Measurements from ENCODE around the gene C10orf143. TPM values are rescaled to one million over a fixed set of nuclear protein-coding genes. Genes with fewer than 3 reads are reported as not detected.
A peak's percentile ranks its signal among the peaks of the same experiment; 100 is the strongest.

The C10orf143 gene
- total RNA-seq (2021; fragmentation: NEBNext Ultra II Directional; extraction: Animal tissue kit (Norgen Biotek cat#: 25700)) (1.3 and 2.0 TPM in 2 replicates), polyA plus RNA-seq (2011; rRNA removed) (1.5 and 1.6 TPM in 2 replicates), polyA minus RNA-seq (2011; rRNA and poly(A)+ RNA removed) (0.59 and 1.7 TPM in 2 replicates)
- polyA plus RNA-seq (2011; cell fraction: cytosol; rRNA removed): 2.1 TPM
- 1.9 TPM for polyA plus RNA-seq (2011; cell fraction: nucleus; rRNA removed)
- 1.2 to 2.8 TPM (median 2.3 TPM) in 4 replicates for polyA plus RNA-seq (2012, experiment 1 of 2)
- polyA plus RNA-seq (2012, experiment 2 of 2): 1.5 TPM
- polyA plus RNA-seq (2013, experiment 1 of 2): 1.4 TPM
- polyA plus RNA-seq (2013, experiment 2 of 2): 1.6 TPM
- not detected for polyA minus RNA-seq (2011; cell fraction: cytosol; rRNA and poly(A)+ RNA removed)
- polyA minus RNA-seq (2011; cell fraction: nucleus; rRNA and poly(A)+ RNA removed): 1.7 TPM
- long read RNA-seq, experiment 1, partial matches to known transcripts: 1 of 3 reads
- long read RNA-seq, experiment 1, other reads (novel, unspliced or antisense): 2 of 3 reads
- long read RNA-seq, experiment 2, partial matches to known transcripts: 0 of 5 reads
- long read RNA-seq, experiment 2, other reads (novel, unspliced or antisense): 4 of 5 reads

GRCh38 chr10:130110246-130111112 is at the start of gene C10orf143:
Gene C10orf143 (minus strand): TSS chr10:130110830. CDS start chr10:130110772, 58 bp downstream.
- peak within 1 kb of the TSS; percentile 89; the same call in 1 of the 2 replicates for H2BK15ac ChIP-seq (ENCODE audit: low read length)
- H2BK12ac ChIP-seq (ENCODE audit: low read depth, low read length): no peak within 1 kb of the TSS
- H2AK5ac ChIP-seq (ENCODE audit: low read depth, low read length): no peak within 1 kb of the TSS
- 2% methylated on average over 64 of the region's 71 CpGs; no CpG with 5 or more reads in 1 of the 2 experiments for WGBS, 2 experiments (ENCODE audit: extremely low coverage in 1 of 2, insufficient coverage in 1 of 2, insufficient read length in 1 of 2, insufficient replicate concordance in 2 of 2, low coverage in 1 of 2, low lambda C conversion rate in 2 of 2, missing lambda C conversion rate in 1 of 2)
- peaks cover 0 to 13% (median 2%) of the 10 kb centered on the region in 4 experiments; a peak in 5 of 7 replicates for H3K4me1 ChIP-seq (replicated peaks in 1 of 4; ENCODE audit: control insufficient read depth in 3 of 4, insufficient read depth in 4 of 4, low read length in 3 of 4)
- ChIA-PET CTCF (ENCODE audit: partially characterized antibody) (interaction anchor here (0.6 to 3.3 kb wide), 33 partner anchors 9 to 748 kb away, joined by 3 to 31 read pairs (median 4); no protein-coding TSS in a partner anchor), POLR2A (ENCODE audit: partially characterized antibody) (interaction anchor here (0.7 to 3.2 kb wide), 10 partner anchors 11 to 144 kb away, joined by 3 to 28 read pairs (median 4); partner anchors contain the start of gene GLRX3)
- H3K79me1 ChIP-seq (ENCODE audit: low read depth, low read length): peaks cover 4% of the 10 kb centered on the region; the same call in 1 of the 2 replicates
- no peaks in the 10 kb centered on the region for H3K36me3 ChIP-seq (ENCODE audit: control insufficient read depth in 2 of 4, insufficient read depth in 4 of 4, low read length in 3 of 4)
- peak within 1 kb of the TSS; percentile 97 for H4K8ac ChIP-seq (ENCODE audit: extremely low read depth, insufficient read depth, low read length)
- peak within 1 kb of the TSS; percentile 95 for H4K5ac ChIP-seq (ENCODE audit: insufficient read length, low read depth, low read length)
- peaks cover 0 to 8% of the 10 kb centered on the region in 2 experiments for H4K20me1 ChIP-seq (replicated peaks in 1 of 2; ENCODE audit: control insufficient read depth in 1 of 2, insufficient read depth in 2 of 2, low read length in 2 of 2)
- H3K27ac ChIP-seq (ENCODE audit: low read depth, low read length): peak within 1 kb of the TSS; percentile 81
- H3K79me2 ChIP-seq (ENCODE audit: control insufficient read depth in 1 of 2, insufficient read depth in 2 of 2, low read length in 2 of 2): peaks cover 0 to 7% of the 10 kb centered on the region in 2 experiments; a peak in 1 of 4 replicates
- no peak within 1 kb of the TSS for H2BK20ac ChIP-seq (ENCODE audit: low read length)
- H3K9ac ChIP-seq (replicated peaks in 1 of 4; ENCODE audit: extremely low read depth in 1 of 4, low read depth in 3 of 4, low read length in 3 of 4): peak within 1 kb of the TSS; percentile 78 to 89 (median 84)
- peak within 1 kb of the TSS; percentile 62 for H3K4ac ChIP-seq (replicated peaks; ENCODE audit: insufficient read length, low read depth, low read length)
- no peak within 1 kb of the TSS for H3K23ac ChIP-seq (ENCODE audit: insufficient read length)
- peak within 1 kb of the TSS; percentile 96 for H2AFZ ChIP-seq (ENCODE audit: low read length)
- H3K4me3 ChIP-seq (ENCODE audit: extremely low read depth in 1 of 4, insufficient read depth in 2 of 4, low read depth in 3 of 4, low read length in 4 of 4): peak within 1 kb of the TSS; percentile 63 to 89 (median 80)
- peak within 1 kb of the TSS; percentile 87 for H3K56ac ChIP-seq (replicated peaks; ENCODE audit: insufficient read length, low read depth, low read length)
- H3K9me3 ChIP-seq (ENCODE audit: insufficient read depth in 2 of 2, low read depth in 1 of 2, low read length in 1 of 2): peaks cover 0 to 2% of the 10 kb centered on the region in 2 experiments; a peak in 1 of 4 replicates
- H3K18ac ChIP-seq (ENCODE audit: extremely low read depth, low read length): peak within 1 kb of the TSS; percentile 85
- H3K23me2 ChIP-seq (ENCODE audit: low read depth, low read length): peaks cover 7% of the 10 kb centered on the region
- FAIRE-seq (no peak), DNase-seq (ENCODE audit: low read depth in 1 of 2, low spot score in 2 of 2) (peak; percentile 88 to 100)
- H3K4me2 ChIP-seq (ENCODE audit: insufficient read depth in 1 of 2, low read depth in 2 of 2, low read length in 2 of 2): peak within 1 kb of the TSS; percentile 84 to 99
- no peak within 1 kb of the TSS for H3K14ac ChIP-seq (ENCODE audit: insufficient read length)
- no peaks in the 10 kb centered on the region; a peak in 2 of 7 replicates for H3K27me3 ChIP-seq (replicated peaks in 1 of 4; ENCODE audit: control insufficient read depth in 3 of 4, extremely low read depth in 1 of 4, insufficient read depth in 3 of 4, low read length in 3 of 4)
- peak within 1 kb of the TSS; percentile 79 for H4K91ac ChIP-seq (replicated peaks; ENCODE audit: insufficient read length, low read length)
- peak within 1 kb of the TSS; percentile 62 for H2BK5ac ChIP-seq (ENCODE audit: low read depth, low read length)
- H2BK120ac ChIP-seq (replicated peaks; ENCODE audit: low read depth, low read length): no peak within 1 kb of the TSS
- TF ChIP-seq CREB1 (IDR thresholded peaks at IDR 0.05): peak; percentile 69
- TF ChIP-seq E2F6 (IDR thresholded peaks at IDR 0.05): peak; percentile 72; the same call in 1 of the 2 replicates
- TF ChIP-seq RBBP5 (IDR thresholded peaks at IDR 0.05; ENCODE audit: borderline replicate concordance, low read depth, low read length): peak; percentile 78; the same call in 1 of the 2 replicates
- TF ChIP-seq TAF7 (optimal IDR thresholded peaks at IDR 0.05; ENCODE audit: borderline replicate concordance, low read depth, low read length): peak; percentile 29
- TF ChIP-seq CTBP2 (IDR thresholded peaks at IDR 0.05; ENCODE audit: borderline replicate concordance, insufficient read depth, insufficient read length, low read length): no peak
- TF ChIP-seq RAD21 (IDR thresholded peaks at IDR 0.05 in 1 of 2, conservative IDR thresholded peaks at IDR 0.05 in 1 of 2; ENCODE audit: low read depth in 2 of 2, low read length in 2 of 2): no peak

All from H1 (cell line).